Measurements from ENCODE around the gene FRMD6.

FRMD6 gene

DNA sequence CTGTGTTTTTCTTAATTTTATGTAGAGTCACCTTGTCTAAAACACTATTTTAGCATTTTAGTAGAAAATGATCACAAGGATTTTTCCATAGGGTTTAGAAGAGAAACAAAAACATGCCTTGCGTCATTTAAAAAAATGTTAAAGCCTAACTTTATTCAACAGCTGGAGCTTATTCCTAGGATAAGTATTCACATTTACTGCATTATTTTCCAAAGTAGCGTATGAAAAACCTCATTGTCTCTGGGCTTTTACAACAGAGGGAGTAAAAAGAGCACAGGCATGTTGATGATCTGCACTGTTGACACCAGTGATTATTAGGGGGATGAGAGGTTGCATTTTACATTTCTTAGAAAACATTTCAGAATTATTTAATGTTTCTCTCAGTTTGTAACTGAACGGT lies 66.1 kb downstream of the FRMD6 start:
- in situ Hi-C loops (cut with MboI; ENCODE audit: low pct_unique_long_range_greater_than_20kb, low sequenced_read_pairs, unreplicated experiment), result no loop called here
- TF ChIP-seq, protein P1, sequence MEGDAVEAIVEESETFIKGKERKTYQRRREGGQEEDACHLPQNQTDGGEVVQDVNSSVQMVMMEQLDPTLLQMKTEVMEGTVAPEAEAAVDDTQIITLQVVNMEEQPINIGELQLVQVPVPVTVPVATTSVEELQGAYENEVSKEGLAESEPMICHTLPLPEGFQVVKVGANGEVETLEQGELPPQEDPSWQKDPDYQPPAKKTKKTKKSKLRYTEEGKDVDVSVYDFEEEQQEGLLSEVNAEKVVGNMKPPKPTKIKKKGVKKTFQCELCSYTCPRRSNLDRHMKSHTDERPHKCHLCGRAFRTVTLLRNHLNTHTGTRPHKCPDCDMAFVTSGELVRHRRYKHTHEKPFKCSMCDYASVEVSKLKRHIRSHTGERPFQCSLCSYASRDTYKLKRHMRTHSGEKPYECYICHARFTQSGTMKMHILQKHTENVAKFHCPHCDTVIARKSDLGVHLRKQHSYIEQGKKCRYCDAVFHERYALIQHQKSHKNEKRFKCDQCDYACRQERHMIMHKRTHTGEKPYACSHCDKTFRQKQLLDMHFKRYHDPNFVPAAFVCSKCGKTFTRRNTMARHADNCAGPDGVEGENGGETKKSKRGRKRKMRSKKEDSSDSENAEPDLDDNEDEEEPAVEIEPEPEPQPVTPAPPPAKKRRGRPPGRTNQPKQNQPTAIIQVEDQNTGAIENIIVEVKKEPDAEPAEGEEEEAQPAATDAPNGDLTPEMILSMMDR (IDR thresholded peaks at IDR 0.05; ENCODE audit: extremely low read depth, insufficient read depth, missing control alignments), result no peak
- DNase-seq (ENCODE audit: low spot score), result no peak

DNA sequence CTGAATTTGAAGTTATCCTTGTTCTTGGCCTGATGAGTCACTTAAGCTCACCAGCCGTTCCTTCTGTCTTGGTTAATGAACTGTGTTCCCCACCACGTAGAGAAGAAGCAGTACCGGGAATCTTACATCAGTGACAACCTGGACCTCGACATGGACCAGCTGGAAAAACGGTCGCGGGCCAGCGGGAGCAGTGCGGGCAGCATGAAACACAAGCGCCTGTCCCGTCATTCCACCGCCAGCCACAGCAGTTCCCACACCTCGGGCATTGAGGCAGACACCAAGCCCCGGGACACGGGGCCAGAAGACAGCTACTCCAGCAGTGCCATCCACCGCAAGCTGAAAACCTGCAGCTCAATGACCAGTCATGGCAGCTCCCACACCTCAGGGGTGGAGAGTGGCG lies 68.2 kb downstream of the FRMD6 start:
- in situ Hi-C loops (cut with MboI; ENCODE audit: low pct_unique_long_range_greater_than_20kb, low sequenced_read_pairs, unreplicated experiment), result no loop called here
- TF ChIP-seq, protein P1 (IDR thresholded peaks at IDR 0.05; ENCODE audit: extremely low read depth, insufficient read depth, missing control alignments), result no peak
- DNase-seq (ENCODE audit: low spot score), result no peak

DNA sequence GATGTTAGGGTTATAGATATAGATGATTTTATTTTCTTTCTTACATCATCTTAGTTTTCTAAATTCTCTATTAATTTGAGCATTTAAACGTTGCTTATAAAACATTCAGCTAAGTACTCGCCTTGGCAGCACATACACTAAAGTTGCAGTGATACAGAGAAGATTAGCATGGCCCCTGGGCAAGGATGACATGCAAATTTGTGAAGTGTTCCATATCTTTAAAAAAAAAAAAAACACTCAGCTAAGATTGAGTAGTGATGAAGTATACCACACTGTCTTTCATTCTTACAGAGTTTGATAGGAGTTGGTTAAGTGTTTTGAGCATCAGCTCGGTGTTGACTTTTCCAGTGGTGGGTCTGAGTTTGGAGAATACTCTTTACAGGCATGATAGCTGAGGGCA lies 72.3 kb downstream of the FRMD6 start:
- no peak for DNase-seq (ENCODE audit: low spot score)
- in situ Hi-C loops (cut with MboI; ENCODE audit: low pct_unique_long_range_greater_than_20kb, low sequenced_read_pairs, unreplicated experiment), result no loop called here

DNA sequence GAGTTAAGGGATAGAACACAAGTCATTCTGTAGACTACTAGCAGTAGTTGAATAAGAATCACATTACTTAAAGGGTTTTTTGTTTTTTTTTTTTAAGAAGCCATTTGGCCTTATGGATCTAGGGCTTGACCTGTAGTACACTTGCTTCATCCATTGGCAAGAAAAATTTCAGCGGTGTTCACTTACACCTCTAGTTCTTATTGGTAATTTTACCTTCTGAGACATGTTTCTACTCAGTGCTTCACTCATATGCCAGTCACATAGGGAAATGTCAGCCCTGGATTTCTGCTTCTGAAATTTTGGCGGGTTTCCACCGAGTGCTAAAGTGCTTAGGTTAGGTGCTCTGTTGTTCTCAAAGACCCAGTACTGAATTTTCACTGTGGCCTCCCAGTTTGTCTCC lies 72.9 kb downstream of the FRMD6 start:
- no peak for DNase-seq (ENCODE audit: low spot score)
- TF ChIP-seq, protein P1 (IDR thresholded peaks at IDR 0.05; ENCODE audit: extremely low read depth, insufficient read depth, missing control alignments), result no peak
- in situ Hi-C loops (cut with MboI; ENCODE audit: low pct_unique_long_range_greater_than_20kb, low sequenced_read_pairs, unreplicated experiment), result no loop called here

More for the DNA sequence above, 72.3 kb downstream of the FRMD6 start:
- TF ChIP-seq, protein P1 (IDR thresholded peaks at IDR 0.05; ENCODE audit: extremely low read depth, insufficient read depth, missing control alignments), result no peak

DNA sequence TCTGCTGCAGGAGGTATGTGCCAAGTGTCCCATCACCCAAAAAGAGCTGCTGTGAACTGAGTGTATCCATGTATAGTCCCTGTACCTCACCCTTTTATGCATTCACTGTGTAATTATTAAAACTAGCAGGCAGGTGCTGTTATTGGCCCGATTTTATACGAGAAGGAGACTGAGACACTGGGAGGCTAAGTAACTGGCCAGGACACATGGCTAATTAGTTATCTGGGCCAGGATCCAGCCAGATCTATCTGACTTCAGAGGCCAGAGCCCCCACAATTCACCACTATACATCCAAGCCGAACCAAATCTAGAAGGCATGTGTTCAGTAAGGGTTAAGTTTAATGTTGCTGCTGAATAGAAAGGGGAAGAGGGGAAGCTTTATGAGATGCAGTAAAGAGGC lies 73.4 kb downstream of the FRMD6 start:
- TF ChIP-seq, protein P1 (IDR thresholded peaks at IDR 0.05; ENCODE audit: extremely low read depth, insufficient read depth, missing control alignments), result no peak
- DNase-seq (ENCODE audit: low spot score), result no peak
- in situ Hi-C loops (cut with MboI; ENCODE audit: low pct_unique_long_range_greater_than_20kb, low sequenced_read_pairs, unreplicated experiment), result no loop called here

DNA sequence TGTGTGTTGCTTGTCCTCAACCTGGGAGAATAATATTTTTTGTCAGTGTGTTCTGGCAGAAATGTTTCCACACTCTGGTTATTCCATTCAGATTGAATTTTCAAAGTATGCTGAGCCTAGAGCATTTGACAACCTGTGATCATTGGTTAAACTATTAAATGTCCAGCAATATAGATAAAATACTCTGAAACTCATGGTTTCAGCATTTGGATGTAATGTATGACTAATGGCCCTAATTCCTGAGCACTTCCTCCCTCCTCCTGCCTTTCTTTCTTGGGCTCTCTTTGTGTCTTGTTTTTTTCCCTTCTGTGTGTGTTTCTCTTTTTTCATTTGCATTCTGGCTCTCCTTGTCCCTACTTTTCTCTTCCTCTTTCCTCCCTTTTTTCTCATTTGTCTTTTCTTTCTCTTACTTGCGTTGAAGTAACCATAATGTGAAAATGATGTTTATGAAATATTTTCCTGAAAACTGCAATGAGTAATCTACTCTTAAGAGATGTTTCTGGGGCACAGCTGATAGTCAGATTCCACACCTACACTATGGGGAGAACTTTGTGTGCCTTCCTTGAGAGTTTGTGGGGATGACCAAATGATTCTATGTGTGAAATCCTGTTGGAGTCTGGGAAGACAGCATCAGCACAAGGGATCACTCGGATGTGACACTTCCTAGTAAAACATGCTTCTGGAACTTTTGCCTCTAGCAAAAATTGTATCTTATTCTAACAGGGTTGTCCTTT lies 74.6 kb downstream of the FRMD6 start:
- in situ Hi-C loops (cut with MboI; ENCODE audit: low pct_unique_long_range_greater_than_20kb, low sequenced_read_pairs, unreplicated experiment), result no loop called here
- TF ChIP-seq, protein P1 (IDR thresholded peaks at IDR 0.05; ENCODE audit: extremely low read depth, insufficient read depth, missing control alignments), result no peak
- no peak for DNase-seq (ENCODE audit: low spot score)

All from GM13977 (cell line).